Trophoblast cell (in vitro differentiated cells and primary cell): ENCODE data around the gene LRRC45.
A peak's percentile ranks its signal among the peaks of the same experiment; 100 is the strongest.

Experiments
- DNase-seq, 2 donors: peaks; one replicate each; pipeline ENCODE4 v3.0.0-alpha.2; 2016
- H2AFZ ChIP-seq: 2 replicates; pipeline ENCODE4 v1.6.1; 2013; ENCODE audit warnings: low read length, moderate library complexity, mild to moderate bottlenecking; ENCODE audit not compliant: insufficient read depth, poor library complexity
- H2AK5ac ChIP-seq: 2 replicates; pipeline ENCODE4 v1.6.1; 2013; ENCODE audit warnings: mild to moderate bottlenecking, low read length
- H2BK120ac ChIP-seq: 2 replicates; pipeline ENCODE4 v1.6.1; 2013; ENCODE audit warnings: low read length, mild to moderate bottlenecking, moderate library complexity; ENCODE audit not compliant: insufficient read depth, poor library complexity
- H2BK12ac ChIP-seq: 2 replicates; pipeline ENCODE4 v1.6.1; 2013; ENCODE audit warnings: mild to moderate bottlenecking, low read length, moderate library complexity
- H2BK5ac ChIP-seq: 2 replicates; pipeline ENCODE4 v1.6.1; 2013; ENCODE audit warnings: low read length, low read depth, moderate library complexity, mild to moderate bottlenecking; ENCODE audit not compliant: poor library complexity
- H3K14ac ChIP-seq: 2 replicates; pipeline ENCODE4 v1.6.1; 2013; ENCODE audit warnings: mild to moderate bottlenecking, low read length
- H3K18ac ChIP-seq: 2 replicates; pipeline ENCODE4 v1.6.1; 2013; ENCODE audit warnings: mild to moderate bottlenecking, low read length
- H3K23ac ChIP-seq: 2 replicates; pipeline ENCODE4 v1.6.1; 2013; ENCODE audit warnings: low read length
- H3K27ac ChIP-seq: 2 replicates; pipeline ENCODE4 v1.5.1; 2013; ENCODE audit warnings: low read depth, mild to moderate bottlenecking, inconsistent platforms, low read length, moderate library complexity
- H3K27me3 ChIP-seq: 2 replicates; pipeline ENCODE4 v1.6.1; 2013; ENCODE audit warnings: inconsistent platforms, mild to moderate bottlenecking, low read length, moderate library complexity; ENCODE audit not compliant: insufficient read depth
- H3K36me3 ChIP-seq, 2 experiments: 1 replicate in 1 of 2; 2 replicates in 1 of 2; pipeline ENCODE4 v1.6.1; 2013; ENCODE audit warnings: low read length in 2 of 2, mild to moderate bottlenecking in 2 of 2, moderate library complexity in 1 of 2; ENCODE audit not compliant: insufficient read depth in 2 of 2, control insufficient read depth in 1 of 2
- H3K4ac ChIP-seq: 2 replicates; pipeline ENCODE4 v1.6.1; 2013; ENCODE audit warnings: low read depth, mild to moderate bottlenecking, low read length, moderate library complexity
- H3K4me1 ChIP-seq, 2 experiments: 1 replicate in 1 of 2; 2 replicates in 1 of 2; pipeline ENCODE4 v1.6.1; 2013; ENCODE audit warnings: low read length in 2 of 2, mild to moderate bottlenecking in 2 of 2, moderate library complexity in 1 of 2; ENCODE audit not compliant: insufficient read depth in 2 of 2, control insufficient read depth in 1 of 2
- H3K4me2 ChIP-seq: 2 replicates; pipeline ENCODE4 v1.6.1; 2013; ENCODE audit warnings: inconsistent platforms, mild to moderate bottlenecking, low read length, moderate library complexity
- H3K4me3 ChIP-seq: 2 replicates; pipeline ENCODE4 v1.5.1; 2013; ENCODE audit warnings: mild to moderate bottlenecking, low read depth, low read length, inconsistent platforms
- H3K79me1 ChIP-seq: one replicate; pipeline ENCODE4 v1.6.1; 2013; ENCODE audit warnings: low read length
- H3K79me2 ChIP-seq: 2 replicates; pipeline ENCODE4 v1.6.1; 2013; ENCODE audit warnings: low read length, mild to moderate bottlenecking; ENCODE audit not compliant: control insufficient read depth, insufficient read depth, poor library complexity
- H3K9ac ChIP-seq: 2 replicates; pipeline ENCODE4 v1.6.1; 2013; ENCODE audit warnings: mild to moderate bottlenecking, low read length
- H3K9me3 ChIP-seq: 2 replicates; pipeline ENCODE4 v1.6.1; 2013; ENCODE audit warnings: low read depth, mild to moderate bottlenecking, control low read depth, inconsistent platforms, low read length; ENCODE audit not compliant: insufficient read depth
- H4K12ac ChIP-seq: 2 replicates; pipeline ENCODE4 v1.6.1; 2013; ENCODE audit warnings: low read depth, mild to moderate bottlenecking, low read length, moderate library complexity
- H4K8ac ChIP-seq: 2 replicates; pipeline ENCODE4 v1.6.1; 2013; ENCODE audit warnings: low read depth, mild to moderate bottlenecking, low read length, moderate library complexity
- H4K91ac ChIP-seq: one replicate; pipeline ENCODE4 v1.6.1; 2013; ENCODE audit warnings: low read depth, mild to moderate bottlenecking, low read length, moderate library complexity
- WGBS: extraction: QIAGEN DNeasy Blood & Tissue Kit; methylation state at CpG from one replicate; pipeline ENCODE4 v1.1.7; 2013; ENCODE audit warnings: missing lambda C conversion rate; ENCODE audit not compliant: insufficient read length, insufficient coverage; ENCODE audit errors: extremely low coverage; 5-methylcytosine and 5-hydroxymethylcytosine counted together

Gene LRRC45

GRCh38 chr17:82022310-82022980, 660 bp upstream of the LRRC45 start, which contains the start of gene CENPX:
CENPX (minus strand) TSS chr17:82022878; CDS start chr17:82022861, 17 bp downstream.
- Histone ChIP-seq H2BK5ac (peak within 1 kb of the TSS; percentile 0), H4K8ac (peak within 1 kb of the TSS; percentile 80), H3K4ac (peak within 1 kb of the TSS; percentile 66), H2AFZ (peak within 1 kb of the TSS; percentile 81), H3K36me3 (peaks cover 14 to 18% of the 10 kb centered on the region in 2 experiments), H3K27ac (peak within 1 kb of the TSS; percentile 1), H3K4me2 (peak within 1 kb of the TSS; percentile 95), H3K79me1 (peaks cover 6% of the 10 kb centered on the region), H3K9me3 (peaks cover 5% of the 10 kb centered on the region), H3K23ac (no peak within 1 kb of the TSS), H2BK12ac (no peak within 1 kb of the TSS), H3K14ac (peak within 1 kb of the TSS; percentile 76), H4K12ac (peak within 1 kb of the TSS; percentile 43), H3K9ac (peak within 1 kb of the TSS; percentile 75), H2AK5ac (peak within 1 kb of the TSS; percentile 6), H3K4me3 (peak within 1 kb of the TSS; percentile 89), H3K4me1 (peaks cover 18 to 19% of the 10 kb centered on the region in 2 experiments), H3K27me3 (no peaks in the 10 kb centered on the region), H3K18ac (peak within 1 kb of the TSS; percentile 79), H2BK120ac (peak within 1 kb of the TSS; percentile 77), H4K91ac (peak within 1 kb of the TSS; percentile 36), H3K79me2 (peaks cover 8% of the 10 kb centered on the region)
- DNase-seq = peak in 1 of 2 donors; percentile 99
- WGBS = no CpG with 5 or more reads among the region's 64 CpGs

- peaks cover 5% of the 10 kb centered on the region for H3K9me3 ChIP-seq
- H4K8ac ChIP-seq = peak overlapping the region; percentile 73
- no peak overlapping the region for H4K12ac ChIP-seq
- WGBS = no CpG with 5 or more reads among the region's 55 CpGs
- peaks cover 6% of the 10 kb centered on the region for H3K79me1 ChIP-seq
- peak in 1 of 2 donors; percentile 46 for DNase-seq
- peak overlapping the region; percentile 81 for H2AFZ ChIP-seq
- peak overlapping the region; percentile 43 for H3K14ac ChIP-seq
- H2BK5ac ChIP-seq = no peak overlapping the region
- H3K9ac ChIP-seq = peak overlapping the region; percentile 42
- H3K4me1 ChIP-seq = peaks cover 18 to 19% of the 10 kb centered on the region in 2 experiments
- peak overlapping the region; percentile 23 for H3K18ac ChIP-seq
- H3K36me3 ChIP-seq = peaks cover 4 to 14% of the 10 kb centered on the region in 2 experiments
- H3K23ac ChIP-seq = no peak overlapping the region
- H3K27ac ChIP-seq = no peak overlapping the region
- peak overlapping the region; percentile 36 for H4K91ac ChIP-seq
- no peak overlapping the region for H2BK12ac ChIP-seq
- no peak overlapping the region for H2BK120ac ChIP-seq
- no peak overlapping the region for H3K4ac ChIP-seq
- no peak overlapping the region for H2AK5ac ChIP-seq
- H3K4me2 ChIP-seq = peak overlapping the region; percentile 95
- peak overlapping the region; percentile 79 for H3K4me3 ChIP-seq
- no peaks in the 10 kb centered on the region for H3K27me3 ChIP-seq
- peaks cover 8% of the 10 kb centered on the region for H3K79me2 ChIP-seq
Observed at GRCh38 chr17:82023447-82024241, 539 bp downstream of the LRRC45 start.

GRCh38 chr17:82024859-82025258, 1.8 kb downstream of the LRRC45 start:
- Histone ChIP-seq H3K27me3 (no peaks in the 10 kb centered on the region), H2AFZ (no peak overlapping the region), H3K18ac (no peak overlapping the region), H4K12ac (no peak overlapping the region), H3K36me3 (peaks cover 0 to 10% of the 10 kb centered on the region in 2 experiments), H4K8ac (no peak overlapping the region), H3K4me2 (no peak overlapping the region), H3K4me3 (no peak overlapping the region), H3K23ac (no peak overlapping the region), H3K14ac (no peak overlapping the region), H2BK5ac (no peak overlapping the region), H3K4me1 (peaks cover 18 to 19% of the 10 kb centered on the region in 2 experiments), H3K9ac (no peak overlapping the region), H2AK5ac (no peak overlapping the region), H2BK12ac (no peak overlapping the region), H3K79me2 (peaks cover 8% of the 10 kb centered on the region), H3K27ac (no peak overlapping the region), H3K4ac (no peak overlapping the region), H3K9me3 (peaks cover 7% of the 10 kb centered on the region), H4K91ac (no peak overlapping the region), H2BK120ac (no peak overlapping the region), H3K79me1 (peaks cover 6% of the 10 kb centered on the region)
- WGBS = no CpG with 5 or more reads among the region's 17 CpGs
- DNase-seq = peak in 1 of 2 donors; percentile 36

DNA sequence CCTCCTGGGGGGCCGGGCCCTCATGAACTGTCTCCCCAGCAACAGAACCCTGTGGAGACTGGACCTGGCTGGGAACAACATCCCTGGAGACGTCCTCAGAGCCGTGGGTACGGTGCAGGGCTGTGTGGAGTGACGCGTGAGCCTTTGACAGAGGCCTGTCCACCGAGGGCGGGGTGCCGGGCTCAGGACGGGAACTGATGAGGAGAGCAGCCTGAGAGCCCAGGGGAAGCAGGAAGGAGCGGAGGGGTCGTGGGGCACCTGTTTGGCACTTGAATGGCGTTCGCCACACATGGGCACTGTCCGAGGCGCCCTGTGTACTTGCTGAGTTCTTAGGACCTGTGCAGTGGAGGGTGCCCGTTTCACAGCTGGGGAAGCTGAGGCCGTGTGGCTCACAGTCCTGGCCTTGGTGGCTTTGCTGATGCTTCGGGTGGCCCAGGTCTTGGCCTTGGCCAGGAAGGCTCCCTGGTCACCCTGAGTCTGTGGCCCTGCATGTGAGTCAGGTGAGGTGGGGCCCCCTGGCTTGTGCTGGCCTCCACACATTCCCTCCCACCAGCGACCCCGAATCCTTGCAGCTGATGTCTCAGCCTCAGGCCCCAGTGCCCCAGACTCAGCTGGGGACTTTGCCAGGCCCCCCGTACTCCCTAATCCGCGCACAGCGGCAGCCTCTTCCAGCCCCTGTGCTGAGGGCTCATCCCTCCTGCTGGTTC, 2.4 kb downstream of the LRRC45 start:
- H2BK12ac ChIP-seq = no peak overlapping the region
- peaks cover 18 to 19% of the 10 kb centered on the region in 2 experiments for H3K4me1 ChIP-seq
- no peak overlapping the region for H2AFZ ChIP-seq
- H2BK5ac ChIP-seq = no peak overlapping the region
- H3K23ac ChIP-seq = no peak overlapping the region
- H3K36me3 ChIP-seq = peaks cover 0 to 10% of the 10 kb centered on the region in 2 experiments
- peaks cover 8% of the 10 kb centered on the region for H3K79me2 ChIP-seq
- no peak for DNase-seq
- no peak overlapping the region for H3K27ac ChIP-seq
- H2BK120ac ChIP-seq = no peak overlapping the region
- H3K27me3 ChIP-seq = no peaks in the 10 kb centered on the region
- no peak overlapping the region for H2AK5ac ChIP-seq
- peaks cover 6% of the 10 kb centered on the region for H3K79me1 ChIP-seq
- no peak overlapping the region for H4K91ac ChIP-seq
- no peak overlapping the region for H3K9ac ChIP-seq
- peaks cover 7% of the 10 kb centered on the region for H3K9me3 ChIP-seq
- no peak overlapping the region for H4K8ac ChIP-seq
- H3K4me2 ChIP-seq = no peak overlapping the region
- H4K12ac ChIP-seq = no peak overlapping the region
- H3K18ac ChIP-seq = no peak overlapping the region
- H3K4me3 ChIP-seq = no peak overlapping the region
- no CpG with 5 or more reads among the region's 25 CpGs for WGBS
- H3K14ac ChIP-seq = no peak overlapping the region
- H3K4ac ChIP-seq = no peak overlapping the region
